GM12878 (cell line): ENCODE results near the gene LMAN2L. TPM values are rescaled to one million over a fixed set of nuclear protein-coding genes. Genes with fewer than 3 reads are reported as not detected.

Source experiments
- ATAC-seq: fragments of 200-7000 bp; cut with Tn5 transposase; 3 replicates; pipeline ENCODE4 v1.9.1; 2020; ENCODE audit warnings: mild to moderate bottlenecking, moderate library complexity
- BruUV-seq: library from RNA; stranded (reverse); fragments of 400-500 nt; replicated peaks from 2 replicates; lab custom pipeline; 2021; lab: Mats Ljungman, UMichigan
- CTCF ChIA-PET: fragments of 300-600 bp; sonication (Branson Sonifier 250); formaldehyde crosslinking; extraction: SDS; loops from one replicate; lab custom pipeline; 2021; ENCODE audit warnings: inconsistent platforms; lab: Yijun Ruan, JAX
- POLR2A ChIA-PET: fragments of 350-600 bp; formaldehyde crosslinking; extraction: SDS; loops from one replicate; lab custom pipeline; 2021; ENCODE audit warnings: inconsistent platforms; lab: Charles Lee
- RAD21 ChIA-PET: fragments of 300-600 bp; sonication (Branson Sonifier 250); formaldehyde crosslinking; loops from one replicate; lab custom pipeline; 2023; ENCODE audit warnings: antibody characterized with exemption; ENCODE audit not compliant: unreplicated experiment; lab: Charles Lee
- SMC1A ChIA-PET: fragments of 300-600 bp; sonication (Branson Sonifier 250); formaldehyde crosslinking; loops from one replicate; lab custom pipeline; 2023; ENCODE audit not compliant: unreplicated experiment, uncharacterized antibody; lab: Charles Lee
- DNase-seq: peaks from one replicate; pipeline ENCODE4 v3.0.0-alpha.2; 2011; ENCODE audit warnings: low read depth, low spot score
- FAIRE-seq: peaks from 3 replicates; lab custom pipeline; 2011; peaks lifted over from hg19 to GRCh38; lab: Jason Lieb, UNC
- H2AFZ ChIP-seq: 2 replicates; pipeline ENCODE4 v1.6.0; 2011; ENCODE audit warnings: low read depth, low read length, control low read depth; ENCODE audit not compliant: control insufficient read depth
- H3K27ac ChIP-seq: 2 replicates; pipeline ENCODE4 v1.5.1; 2011; ENCODE audit warnings: control low read depth; ENCODE audit not compliant: control insufficient read depth, insufficient read depth
- H3K27me3 ChIP-seq, 2 experiments: replicated peaks in 1 of 2; 2 replicates each; pipeline versions ENCODE4 v1.6.0 to v1.6.1; 2011; ENCODE audit warnings: low read length in 1 of 2; ENCODE audit not compliant: control insufficient read depth in 2 of 2, insufficient read depth in 2 of 2
- H3K36me3 ChIP-seq, 2 experiments: 2 replicates each; pipeline ENCODE4 v1.5.1; 2011; ENCODE audit warnings: low read length in 1 of 2; ENCODE audit not compliant: control insufficient read depth in 2 of 2, insufficient read depth in 2 of 2
- H3K4me1 ChIP-seq: 2 replicates; pipeline ENCODE4 v1.6.1; 2011; ENCODE audit warnings: mild to moderate bottlenecking, low read length, moderate library complexity, mixed read lengths; ENCODE audit not compliant: control insufficient read depth, insufficient read depth
- H3K4me2 ChIP-seq: 2 replicates; pipeline ENCODE4 v1.6.0; 2011; ENCODE audit warnings: control low read depth; ENCODE audit not compliant: control insufficient read depth, insufficient read depth
- H3K4me3 ChIP-seq: fragments of 200-600 bp; sonication (generic); 2 replicates; pipeline ENCODE4 v1.5.1; 2016
- H3K79me2 ChIP-seq: 2 replicates; pipeline ENCODE4 v1.6.0; 2011; ENCODE audit warnings: low read length; ENCODE audit not compliant: control insufficient read depth, insufficient read depth
- H3K9ac ChIP-seq: 2 replicates; pipeline ENCODE4 v1.8.0; 2011; ENCODE audit warnings: low read length, control low read depth, mixed read lengths; ENCODE audit not compliant: control insufficient read depth, insufficient read depth
- H3K9me3 ChIP-seq: replicated peaks from 3 replicates; pipeline ENCODE4 v1.5.1; 2011; ENCODE audit warnings: mild to moderate bottlenecking, low read length; ENCODE audit not compliant: control insufficient read depth, insufficient read depth
- H4K20me1 ChIP-seq: 2 replicates; pipeline ENCODE4 v1.6.0; 2011; ENCODE audit not compliant: control insufficient read depth, insufficient read depth
- CEBPB ChIP-seq, 2 experiments: fragments of 150-350 bp in 1 of 2; IDR thresholded peaks; 2 replicates each; pipeline ENCODE4 v1.6.1; 2012 to 2014; ENCODE audit warnings: low read depth in 2 of 2, low read length in 2 of 2, borderline replicate concordance in 1 of 2, inconsistent platforms in 1 of 2
- EP300 ChIP-seq, 2 experiments: fragments of 150-350 bp in 1 of 2; IDR thresholded peaks; 2 replicates each; pipeline ENCODE4 v1.6.1; 2011 to 2012; ENCODE audit warnings: low read depth in 2 of 2, low read length in 2 of 2, borderline replicate concordance in 1 of 2, improper control_type of control experiment in 1 of 2, inconsistent platforms in 1 of 2; ENCODE audit not compliant: control insufficient read depth in 1 of 2
- FOXK2 ChIP-seq: fragments of 450-650 bp; IDR thresholded peaks from 2 replicates; pipeline ENCODE4 v1.6.1; 2017; ENCODE audit warnings: mild to moderate bottlenecking, moderate library complexity
- GATAD2B ChIP-seq: fragments of 450-650 bp; conservative IDR thresholded peaks from 2 replicates; pipeline ENCODE4 v1.6.1; 2017; ENCODE audit warnings: low read depth, mild to moderate bottlenecking, moderate library complexity
- IKZF2 ChIP-seq, 2 experiments: fragments of 450-650 bp; IDR thresholded peaks; 2 replicates each; pipeline ENCODE4 v1.6.1; 2017; ENCODE audit warnings: mild to moderate bottlenecking in 2 of 2, moderate library complexity in 2 of 2
- JUND ChIP-seq: IDR thresholded peaks from 2 replicates; pipeline ENCODE4 v1.6.1; 2012; ENCODE audit warnings: low read depth, mild to moderate bottlenecking, low read length, improper control_type of control experiment, moderate library complexity
- NBN ChIP-seq: fragments of 450-650 bp; IDR thresholded peaks from 2 replicates; pipeline ENCODE4 v1.6.1; 2016
- ZNF384 ChIP-seq: IDR thresholded peaks from 2 replicates; pipeline ENCODE4 v1.6.1; 2012; ENCODE audit warnings: low read depth, mild to moderate bottlenecking, low read length, improper control_type of control experiment, borderline replicate concordance
- ZSCAN29 ChIP-seq: fragments of 450-650 bp; IDR thresholded peaks from 2 replicates; pipeline ENCODE4 v1.6.1; 2017; ENCODE audit warnings: mild to moderate bottlenecking, moderate library complexity
- WGBS: methylation state at CpG from one replicate; pipeline ENCODE4 v1.1.6; 2016; ENCODE audit warnings: low lambda C conversion rate; ENCODE audit not compliant: insufficient replicate concordance, insufficient coverage; ENCODE audit errors: missing lambda C conversion rate; 5-methylcytosine and 5-hydroxymethylcytosine counted together
- in situ Hi-C: fragments of 300-500 bp; cut with MboI; formaldehyde crosslinking; loops from 9 replicates; pipeline ENCODE4 v1.14.3; 2018; ENCODE audit warnings: mixed read lengths
- intact Hi-C: fragments of 100-400 bp; cut with micrococcal nuclease; formaldehyde crosslinking; loops from one replicate; pipeline ENCODE4 v1.14.2; 2022; ENCODE audit not compliant: unreplicated experiment
- polyA plus RNA-seq, 11 experiments: library from polyadenylated mRNA; depleted of rRNA in 4 of 11; unstranded in 6 of 11; stranded (reverse) in 5 of 11; fragments of >200 nt; fragmentation: Nextera tagmentation in 4 of 11; fragmentation: Illumina TruSeq in 1 of 11; extraction: Ambion mirVana in 4 of 11; extraction: Trizol in 1 of 11; gene quantifications; 1 replicate in 1 of 11; 2 replicates in 10 of 11; pipeline versions ENCODE4 v1.2.1 to v1.2.3, GENCODE V29; 2011 to 2016; ENCODE audit warnings: inconsistent platforms in 2 of 11, missing spikeins in 2 of 11, low read depth in 1 of 11
- total RNA-seq, 4 experiments: library from RNA; depleted of rRNA in 3 of 4; stranded (reverse); fragments of >200 nt in 3 of 4; fragmentation: Illumina TruSeq in 1 of 4; extraction: Trizol in 1 of 4; gene quantifications; 2 replicates each; pipeline versions ENCODE4 v1.2.1 to v1.2.3, GENCODE V29; 2013 to 2021
- TF ChIP-seq, protein P1 (sequence below): fragments of 450-650 bp; conservative IDR thresholded peaks from 2 replicates; pipeline ENCODE4 v1.6.1; 2017; ENCODE audit warnings: mild to moderate bottlenecking, moderate library complexity

The LMAN2L gene
- total and polyA plus RNA-seq, 10 of the 15 experiments (the other 5 are each of a cell fraction or from before 2014, with no cell fraction given) = 5.7 to 16.3 (median 10.7) TPM

DNA sequence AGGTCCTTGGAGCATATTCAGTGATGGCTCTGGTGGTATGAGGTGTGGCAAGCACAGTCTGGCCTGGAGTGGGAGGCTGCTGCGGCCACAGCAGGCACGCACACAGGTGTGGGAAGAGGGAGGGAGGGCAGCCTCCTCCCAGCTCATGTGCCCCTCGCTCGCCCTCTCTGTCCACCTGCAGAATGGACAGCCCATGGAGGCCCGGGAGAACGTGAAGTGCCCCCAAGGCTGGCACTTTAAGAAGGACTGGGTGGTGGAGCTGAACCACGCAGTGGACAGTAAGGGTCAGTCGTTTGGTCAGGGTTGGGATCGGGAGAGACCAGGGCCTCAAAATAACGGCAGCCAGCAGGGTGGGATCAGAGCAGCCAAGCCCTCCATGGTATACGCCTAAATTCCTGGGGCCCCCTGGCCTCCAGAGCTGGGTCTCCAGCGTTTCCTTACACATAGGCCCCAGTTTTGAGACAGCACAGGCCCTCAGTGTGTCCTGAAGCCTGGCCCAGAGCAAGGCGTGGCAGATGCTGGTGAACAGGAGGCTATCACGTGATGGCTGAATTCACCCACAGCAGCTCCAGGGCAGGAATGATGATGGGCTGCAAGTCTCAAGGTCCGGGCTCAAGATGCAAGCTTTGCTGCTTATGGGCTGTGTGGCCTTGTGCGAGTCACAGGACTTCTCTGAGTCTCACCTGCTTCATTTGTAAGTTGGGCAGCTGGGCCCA lies 49.4 kb downstream of the LMAN2L start (continued):
- no peak for TF ChIP-seq ZNF384
- no peak for TF ChIP-seq IKZF2 (IDR thresholded peaks at IDR 0.05)
- no peak for TF ChIP-seq FOXK2
- TF ChIP-seq CEBPB (IDR thresholded peaks at IDR 0.05; ENCODE audit: borderline replicate concordance in 1 of 2, low read depth in 2 of 2, low read length in 2 of 2) = no peak
- no peak for TF ChIP-seq ZSCAN29
- no peak for TF ChIP-seq EP300 (IDR thresholded peaks at IDR 0.05; ENCODE audit: borderline replicate concordance in 1 of 2, control insufficient read depth in 1 of 2, low read depth in 2 of 2, low read length in 2 of 2)

DNA sequence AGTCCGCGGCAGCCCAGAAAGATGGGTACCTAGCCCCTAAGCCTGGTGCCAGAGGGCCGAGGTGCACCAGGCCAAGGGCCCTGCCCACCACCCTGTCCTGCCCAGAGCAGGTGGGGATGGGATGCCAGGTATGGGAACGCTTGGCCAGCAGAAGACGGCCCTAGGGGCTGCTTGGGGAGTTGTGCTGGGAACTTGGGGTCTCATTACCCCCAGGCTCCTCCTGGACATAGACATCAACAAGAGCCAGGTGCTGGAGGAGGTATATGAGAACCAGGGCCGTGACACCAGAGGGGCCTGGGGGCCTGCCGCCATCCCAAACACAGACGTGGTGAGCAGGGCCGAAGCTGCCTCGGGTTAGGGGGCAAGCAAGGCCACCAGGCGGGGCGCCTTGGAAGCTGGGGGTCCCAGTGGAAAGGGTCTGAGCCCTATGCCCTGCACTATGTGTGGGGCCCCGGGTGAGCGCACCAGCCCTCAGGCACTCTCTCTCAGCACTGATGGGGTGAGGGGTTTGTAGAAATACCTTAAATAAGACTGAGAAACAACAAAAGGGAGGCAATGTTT lies 50.4 kb downstream of the LMAN2L start:
- TF ChIP-seq IKZF2 (IDR thresholded peaks at IDR 0.05) = no peak
- TF ChIP-seq GATAD2B = no peak
- TF ChIP-seq, protein P1, sequence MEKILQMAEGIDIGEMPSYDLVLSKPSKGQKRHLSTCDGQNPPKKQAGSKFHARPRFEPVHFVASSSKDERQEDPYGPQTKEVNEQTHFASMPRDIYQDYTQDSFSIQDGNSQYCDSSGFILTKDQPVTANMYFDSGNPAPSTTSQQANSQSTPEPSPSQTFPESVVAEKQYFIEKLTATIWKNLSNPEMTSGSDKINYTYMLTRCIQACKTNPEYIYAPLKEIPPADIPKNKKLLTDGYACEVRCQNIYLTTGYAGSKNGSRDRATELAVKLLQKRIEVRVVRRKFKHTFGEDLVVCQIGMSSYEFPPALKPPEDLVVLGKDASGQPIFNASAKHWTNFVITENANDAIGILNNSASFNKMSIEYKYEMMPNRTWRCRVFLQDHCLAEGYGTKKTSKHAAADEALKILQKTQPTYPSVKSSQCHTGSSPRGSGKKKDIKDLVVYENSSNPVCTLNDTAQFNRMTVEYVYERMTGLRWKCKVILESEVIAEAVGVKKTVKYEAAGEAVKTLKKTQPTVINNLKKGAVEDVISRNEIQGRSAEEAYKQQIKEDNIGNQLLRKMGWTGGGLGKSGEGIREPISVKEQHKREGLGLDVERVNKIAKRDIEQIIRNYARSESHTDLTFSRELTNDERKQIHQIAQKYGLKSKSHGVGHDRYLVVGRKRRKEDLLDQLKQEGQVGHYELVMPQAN = no peak
- TF ChIP-seq JUND = no peak
- no peak for TF ChIP-seq FOXK2
- TF ChIP-seq NBN = no peak
- ChIA-PET SMC1A (no interaction called here), RAD21 (no interaction called here), CTCF (no interaction called here), POLR2A (interaction anchor here (0.5 kb wide), 1 partner anchor 155 kb away, joined by 3 read pairs; no protein-coding TSS in a partner anchor)
- no peaks in the 10 kb centered on the region for H3K79me2 ChIP-seq
- no peaks in the 10 kb centered on the region for H3K36me3 ChIP-seq
- no peaks in the 10 kb centered on the region for H4K20me1 ChIP-seq
- H3K9me3 ChIP-seq = no peaks in the 10 kb centered on the region
- no peaks in the 10 kb centered on the region; a peak in 1 of 4 replicates for H3K27me3 ChIP-seq
- no peak overlapping the region for H3K4me3 ChIP-seq
- no peak overlapping the region for H3K9ac ChIP-seq
- no peaks in the 10 kb centered on the region for H3K4me1 ChIP-seq
- intact Hi-C loops (no loop called here), in situ Hi-C loops (no loop called here)
- 37% methylated on average over 14 of the region's 14 CpGs for WGBS
- no peak overlapping the region for H3K27ac ChIP-seq
- no TSS peak for BruUV-seq
- no peak overlapping the region for H3K4me2 ChIP-seq
- no peak for FAIRE-seq
- no peak for DNase-seq
- no peak for ATAC-seq
- H2AFZ ChIP-seq = no peak overlapping the region
